ENCODE measurements around the gene UBXN10.
A peak's percentile ranks its signal among the peaks of the same experiment; 100 is the strongest.

The UBXN10 gene

DNA sequence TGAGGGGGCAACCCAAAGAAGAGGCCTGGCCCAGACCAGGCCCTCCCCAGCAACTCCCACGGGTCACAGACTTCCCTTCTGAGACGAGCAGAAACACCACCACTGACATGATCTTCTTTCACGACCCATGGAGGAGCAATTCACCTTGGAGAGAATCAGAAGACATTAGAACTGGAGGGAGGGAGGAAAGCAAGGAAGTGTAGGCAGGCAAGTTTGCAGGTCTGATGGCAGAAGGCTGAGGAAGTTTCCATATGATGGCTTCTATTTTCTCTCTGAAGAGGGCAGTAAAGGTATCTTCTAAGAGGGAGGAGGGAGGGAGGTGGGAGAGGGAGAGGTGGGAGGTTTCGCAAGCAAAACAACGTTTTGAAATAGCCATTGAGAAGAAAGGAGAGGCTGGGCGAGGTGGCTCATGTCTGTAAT lies 1.4 kb upstream of the UBXN10 start:
- H3K36me3 Mint-ChIP-seq (ENCODE audit: low read depth) = peaks cover 3% of the 10 kb centered on the region

DNA sequence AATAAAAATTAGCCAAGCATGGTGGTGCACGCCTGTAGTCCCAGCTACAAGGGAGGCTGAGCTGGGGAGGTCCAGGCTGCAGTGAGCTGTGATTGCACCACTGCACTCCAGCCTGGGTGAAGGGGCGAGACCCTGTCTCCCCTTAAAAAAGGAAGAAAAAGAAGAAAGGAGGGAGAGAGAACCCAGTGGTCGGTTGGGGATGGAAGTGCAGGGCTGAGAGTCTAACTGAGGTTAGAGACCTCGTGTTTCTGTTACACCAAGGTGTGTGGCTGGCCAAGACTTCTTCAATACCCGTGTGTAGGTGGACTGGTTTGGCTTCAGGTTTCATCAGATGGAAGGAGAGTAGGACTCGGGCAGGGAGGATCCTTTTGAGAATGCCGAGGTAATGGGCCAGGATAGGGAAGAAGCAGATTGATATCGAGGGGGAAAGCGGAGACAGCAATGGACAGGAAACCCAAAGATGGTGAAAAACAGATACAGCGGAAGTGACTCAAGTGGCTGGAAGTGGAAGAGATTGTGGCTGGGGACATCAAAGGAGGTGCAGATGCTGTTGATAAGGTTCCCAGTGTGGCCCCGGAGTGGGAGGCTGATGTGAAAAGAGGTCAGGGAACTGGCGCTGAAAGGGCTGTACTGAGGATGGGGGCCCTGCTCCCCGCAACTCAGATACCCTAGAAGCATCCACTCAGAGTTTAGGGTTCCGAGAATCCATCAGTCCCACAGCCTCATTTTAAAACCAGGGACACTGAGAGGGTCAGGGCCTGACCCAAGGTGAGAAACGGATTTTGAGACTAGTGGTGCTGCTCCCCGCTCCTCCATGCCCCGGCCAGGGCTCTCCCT lies 681 bp upstream of the UBXN10 start:
- Mint-ChIP-seq H3K4me1 (ENCODE audit: low read depth) (peaks cover 52% of the 10 kb centered on the region), H3K27me3 (peaks cover 33% of the 10 kb centered on the region)

More for the DNA sequence above, 1.4 kb upstream of the UBXN10 start:
- H3K9me3 Mint-ChIP-seq = peaks cover 8% of the 10 kb centered on the region
- H3K4me1 Mint-ChIP-seq (ENCODE audit: low read depth) = peaks cover 52% of the 10 kb centered on the region
- H3K4me3 Mint-ChIP-seq = peak overlapping the region; percentile 75
- H3K27me3 Mint-ChIP-seq = peaks cover 26% of the 10 kb centered on the region
- peak overlapping the region; percentile 91 for H3K27ac Mint-ChIP-seq

DNA sequence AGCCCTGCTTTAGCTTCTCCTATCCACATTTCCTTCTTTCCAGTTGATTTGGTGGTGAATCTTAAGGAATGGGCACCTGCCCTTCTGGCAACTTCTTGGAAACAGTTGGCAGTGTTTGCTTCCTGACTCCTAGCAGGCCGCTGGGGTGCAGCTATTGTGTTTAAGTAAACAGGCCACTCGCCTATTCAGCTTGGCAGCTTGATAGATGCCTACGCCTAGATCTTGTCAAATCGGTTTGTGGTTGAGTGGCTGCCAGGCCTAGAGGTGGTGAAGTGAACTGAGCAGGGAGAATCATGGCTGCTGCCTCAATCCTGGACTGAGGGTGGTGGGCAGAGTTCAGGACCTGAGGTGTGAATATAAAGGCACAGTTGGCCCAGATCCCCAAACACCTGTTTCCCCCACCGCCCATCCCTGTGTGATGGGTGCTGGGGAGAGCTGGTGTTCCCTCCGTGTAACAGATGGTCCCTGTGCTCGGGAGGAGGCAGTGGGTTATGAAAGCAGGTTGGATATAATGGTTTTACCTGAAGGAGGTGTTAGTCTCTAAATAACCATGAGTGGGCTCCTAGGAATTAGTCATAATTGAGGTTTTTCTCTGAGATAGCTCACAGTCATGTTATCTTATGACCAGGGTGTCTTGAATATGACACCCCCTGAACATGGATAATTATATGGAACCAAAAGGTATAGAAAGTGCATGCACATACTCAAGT lies 1.4 kb downstream of the UBXN10 start:
- H3K4me1 Mint-ChIP-seq (ENCODE audit: low read depth) = peaks cover 52% of the 10 kb centered on the region
- H3K27me3 Mint-ChIP-seq = peaks cover 39% of the 10 kb centered on the region
- peak overlapping the region; percentile 75 for H3K4me3 Mint-ChIP-seq
- peaks cover 3% of the 10 kb centered on the region for H3K36me3 Mint-ChIP-seq (ENCODE audit: low read depth)
- peak overlapping the region; percentile 78 for H3K27ac Mint-ChIP-seq
- no peaks in the 10 kb centered on the region for H3K9me3 Mint-ChIP-seq

More for the DNA sequence above, 681 bp upstream of the UBXN10 start:
- Mint-ChIP-seq H3K9me3 (peaks cover under 1% of the 10 kb centered on the region), H3K36me3 (ENCODE audit: low read depth) (peaks cover 3% of the 10 kb centered on the region), H3K27ac (peak overlapping the region; percentile 91), H3K4me3 (peak overlapping the region; percentile 75)

DNA sequence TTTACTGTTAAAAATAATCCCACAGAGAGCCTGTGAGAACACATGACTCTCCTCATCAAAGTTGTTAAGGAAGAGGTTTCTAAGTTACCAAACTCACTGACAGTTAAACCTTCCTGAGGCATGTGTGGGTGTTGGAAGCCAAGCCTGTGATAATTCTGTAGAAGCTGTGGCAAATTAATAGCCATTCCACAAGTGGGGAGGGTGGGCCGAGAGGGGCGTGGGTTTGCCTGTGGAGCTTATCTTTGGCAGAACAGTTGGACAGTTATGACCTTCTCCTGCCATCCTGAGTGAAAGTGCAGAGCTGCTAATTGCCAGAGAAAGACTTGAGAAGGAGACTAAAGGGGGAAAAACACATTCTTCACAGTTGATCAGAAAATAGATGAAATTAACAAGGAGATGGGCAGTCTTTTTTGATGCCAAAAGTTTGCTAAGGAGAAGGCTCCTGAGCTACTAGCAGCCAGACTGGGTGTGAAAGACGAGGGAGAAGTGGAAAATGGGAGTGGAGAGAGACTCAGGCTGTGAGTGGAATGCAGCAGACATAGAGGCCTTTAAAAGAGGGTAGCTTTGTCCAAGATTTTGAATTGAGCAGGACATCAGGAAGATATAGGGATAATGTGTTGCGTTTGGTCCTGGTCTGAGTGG lies 2.0 kb downstream of the UBXN10 start:
- peaks cover 42% of the 10 kb centered on the region for H3K27me3 Mint-ChIP-seq
- peaks cover 52% of the 10 kb centered on the region for H3K4me1 Mint-ChIP-seq (ENCODE audit: low read depth)
- H3K9me3 Mint-ChIP-seq = no peaks in the 10 kb centered on the region
- H3K27ac Mint-ChIP-seq = peak overlapping the region; percentile 78
- H3K4me3 Mint-ChIP-seq = peak overlapping the region; percentile 11
- H3K36me3 Mint-ChIP-seq (ENCODE audit: low read depth) = peaks cover 3% of the 10 kb centered on the region

DNA sequence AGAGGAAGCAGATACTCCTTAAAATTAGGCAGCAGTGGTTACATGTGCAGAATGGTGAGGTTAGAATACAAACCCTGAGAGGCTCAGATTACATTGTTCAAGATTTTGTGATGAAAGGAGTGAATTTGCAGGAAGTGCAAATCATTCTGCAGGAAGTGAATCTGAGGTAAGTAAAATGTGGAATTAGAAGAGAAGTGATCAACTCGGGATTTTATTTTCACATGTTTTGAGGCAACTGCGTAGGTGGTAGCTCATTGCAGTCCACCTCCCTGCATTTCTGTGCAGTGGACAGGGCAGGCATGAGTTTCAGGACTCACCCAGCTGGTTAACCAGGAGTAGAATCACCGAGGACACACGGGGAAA lies 2.5 kb downstream of the UBXN10 start:
- no peak overlapping the region for H3K27ac Mint-ChIP-seq
- H3K9me3 Mint-ChIP-seq = no peaks in the 10 kb centered on the region
- peaks cover 38% of the 10 kb centered on the region for H3K27me3 Mint-ChIP-seq
- peaks cover 3% of the 10 kb centered on the region for H3K36me3 Mint-ChIP-seq (ENCODE audit: low read depth)
- peaks cover 50% of the 10 kb centered on the region for H3K4me1 Mint-ChIP-seq (ENCODE audit: low read depth)
- no peak overlapping the region for H3K4me3 Mint-ChIP-seq

DNA sequence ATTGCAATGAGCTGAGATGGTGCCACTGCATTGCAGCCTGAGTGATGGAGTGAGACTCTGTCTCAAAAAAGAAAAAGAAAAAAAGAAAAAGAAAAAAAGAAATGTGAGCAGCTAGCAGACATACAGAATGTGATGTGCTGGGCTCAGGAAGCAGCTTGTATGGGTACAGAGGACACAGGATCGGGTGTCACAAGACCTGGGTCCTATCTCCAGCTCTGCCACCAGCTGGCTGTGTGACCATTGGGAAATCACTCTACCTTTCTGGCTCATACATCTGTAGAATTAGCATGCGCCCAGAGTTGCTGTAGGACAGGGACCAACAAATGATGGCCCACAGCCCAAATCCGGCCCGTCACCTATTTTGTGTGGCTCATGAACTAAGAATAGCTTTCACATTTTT lies 3.8 kb downstream of the UBXN10 start:
- H3K4me3 Mint-ChIP-seq = no peak overlapping the region
- peaks cover 38% of the 10 kb centered on the region for H3K4me1 Mint-ChIP-seq (ENCODE audit: low read depth)
- H3K27ac Mint-ChIP-seq = no peak overlapping the region
- no peaks in the 10 kb centered on the region for H3K36me3 Mint-ChIP-seq (ENCODE audit: low read depth)
- peaks cover 47% of the 10 kb centered on the region for H3K27me3 Mint-ChIP-seq
- H3K9me3 Mint-ChIP-seq = no peaks in the 10 kb centered on the region

DNA sequence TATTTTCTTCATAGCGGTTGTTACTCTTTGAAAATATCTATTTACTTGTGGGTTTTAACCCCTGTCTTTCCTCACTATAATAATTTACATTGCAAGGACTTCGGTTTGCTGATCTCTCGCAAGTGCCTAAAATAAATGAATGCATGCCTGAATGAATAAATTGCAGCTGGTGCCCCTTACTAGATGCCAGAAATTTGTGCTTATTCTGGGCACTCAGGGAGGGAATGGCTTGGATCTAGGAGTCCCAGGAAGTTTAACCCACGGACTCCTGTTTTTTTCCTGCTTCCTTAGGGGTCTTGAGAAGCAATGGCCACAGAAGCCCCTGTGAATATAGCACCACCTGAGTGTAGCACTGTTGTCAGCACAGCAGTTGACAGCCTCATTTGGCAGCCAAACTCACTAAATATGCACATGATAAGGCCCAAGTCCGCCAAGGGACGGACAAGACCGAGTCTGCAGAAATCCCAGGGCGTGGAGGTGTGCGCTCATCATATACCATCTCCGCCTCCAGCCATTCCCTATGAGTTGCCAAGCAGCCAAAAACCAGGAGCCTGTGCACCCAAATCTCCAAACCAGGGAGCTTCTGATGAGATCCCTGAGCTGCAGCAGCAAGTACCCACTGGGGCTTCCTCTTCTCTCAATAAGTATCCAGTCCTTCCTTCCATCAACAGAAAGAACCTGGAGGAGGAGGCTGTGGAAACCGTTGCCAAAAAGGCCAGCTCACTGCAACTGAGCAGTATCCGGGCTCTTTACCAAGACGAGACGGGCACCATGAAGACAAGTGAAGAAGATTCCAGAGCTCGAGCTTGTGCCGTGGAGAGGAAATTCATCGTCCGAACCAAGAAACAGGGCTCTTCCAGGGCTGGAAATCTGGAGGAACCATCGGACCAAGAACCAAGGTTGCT lies 4.6 kb downstream of the UBXN10 start:
- peaks cover 52% of the 10 kb centered on the region for H3K27me3 Mint-ChIP-seq

DNA sequence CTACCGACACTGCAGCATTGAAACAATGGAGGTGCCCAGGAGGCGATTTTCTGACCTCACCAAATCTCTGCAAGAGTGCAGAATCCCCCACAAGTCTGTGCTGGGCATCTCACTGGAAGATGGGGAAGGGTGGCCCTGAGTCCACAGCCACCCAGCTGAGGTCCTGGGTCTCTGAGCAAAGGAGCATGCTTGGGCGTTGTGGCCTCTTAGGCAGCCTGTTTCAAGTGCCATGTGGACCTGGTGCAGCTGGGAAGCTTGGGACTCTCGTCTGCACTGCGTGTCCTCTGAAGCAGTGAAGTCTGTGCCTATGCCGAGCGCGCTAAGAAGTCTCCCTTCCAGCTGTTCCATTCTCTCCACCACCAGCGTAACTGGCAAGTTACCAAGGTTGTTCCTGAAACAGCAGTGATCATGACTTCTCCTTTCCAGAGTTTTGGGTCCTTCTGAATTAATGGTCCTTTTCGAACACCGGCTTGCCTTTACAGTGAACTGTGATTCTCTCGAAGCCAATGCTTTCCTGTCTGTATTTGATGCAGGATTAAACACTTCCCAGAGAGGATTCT lies 5.5 kb downstream of the UBXN10 start:
- Mint-ChIP-seq H3K4me1 (ENCODE audit: low read depth) (peaks cover 35% of the 10 kb centered on the region), H3K27ac (no peak overlapping the region), H3K36me3 (ENCODE audit: low read depth) (no peaks in the 10 kb centered on the region), H3K27me3 (peaks cover 52% of the 10 kb centered on the region), H3K9me3 (no peaks in the 10 kb centered on the region), H3K4me3 (no peak overlapping the region)

More for the DNA sequence above, 4.6 kb downstream of the UBXN10 start:
- Mint-ChIP-seq H3K36me3 (ENCODE audit: low read depth) (no peaks in the 10 kb centered on the region), H3K4me3 (no peak overlapping the region), H3K9me3 (no peaks in the 10 kb centered on the region), H3K27ac (no peak overlapping the region), H3K4me1 (ENCODE audit: low read depth) (peaks cover 38% of the 10 kb centered on the region)

DNA sequence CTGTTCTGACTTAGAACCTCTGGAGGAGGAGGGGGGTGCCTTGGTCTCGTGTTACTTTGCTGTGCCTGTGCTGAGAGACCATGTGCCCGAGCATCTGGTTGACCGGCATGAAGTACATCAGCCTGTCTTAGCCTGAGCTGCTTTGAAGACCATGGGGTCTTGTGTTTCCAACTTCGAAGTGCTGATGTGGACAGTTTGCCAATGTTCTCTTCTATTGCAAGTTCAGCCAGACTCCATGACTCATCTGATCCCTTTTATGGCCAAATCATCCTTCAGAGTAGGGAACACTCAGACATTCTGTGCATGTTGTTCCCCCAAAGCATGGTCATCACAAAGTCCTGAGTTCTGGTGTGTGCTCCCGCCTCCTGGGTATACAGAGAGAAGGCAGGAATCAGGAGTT lies 6.5 kb downstream of the UBXN10 start:
- no peak overlapping the region for H3K27ac Mint-ChIP-seq
- no peak overlapping the region for H3K4me3 Mint-ChIP-seq
- H3K9me3 Mint-ChIP-seq = no peaks in the 10 kb centered on the region
- no peaks in the 10 kb centered on the region for H3K36me3 Mint-ChIP-seq (ENCODE audit: low read depth)
- peaks cover 25% of the 10 kb centered on the region for H3K4me1 Mint-ChIP-seq (ENCODE audit: low read depth)
- peaks cover 59% of the 10 kb centered on the region for H3K27me3 Mint-ChIP-seq

DNA sequence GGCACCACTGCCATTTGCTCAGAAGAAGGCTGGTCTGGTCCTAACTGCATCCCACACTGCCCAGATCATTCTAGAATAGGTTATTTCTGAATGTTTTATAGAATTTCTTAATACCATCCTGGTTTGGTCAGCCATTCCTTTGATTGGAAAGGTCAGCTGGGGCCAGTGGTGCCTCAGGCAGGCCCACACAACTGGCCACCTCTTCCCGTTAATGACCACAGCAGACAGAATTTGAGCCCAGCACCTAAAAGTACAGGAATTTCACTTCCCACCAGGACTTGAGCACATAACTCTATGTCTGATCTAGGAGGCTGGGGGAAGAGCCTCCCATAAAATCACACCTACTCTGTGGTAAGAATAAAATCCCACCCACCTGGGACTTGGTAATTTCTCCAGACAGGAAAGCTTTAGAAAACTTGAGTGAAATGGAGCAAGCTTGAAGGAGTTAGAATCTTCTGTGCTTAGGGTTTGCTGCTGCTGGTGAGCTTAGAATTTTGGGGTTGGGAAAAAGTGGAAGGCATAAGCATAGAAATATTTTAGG lies 7.0 kb downstream of the UBXN10 start:
- Mint-ChIP-seq H3K4me3 (no peak overlapping the region), H3K36me3 (ENCODE audit: low read depth) (no peaks in the 10 kb centered on the region), H3K27me3 (peaks cover 65% of the 10 kb centered on the region), H3K4me1 (ENCODE audit: low read depth) (peaks cover 19% of the 10 kb centered on the region), H3K9me3 (no peaks in the 10 kb centered on the region), H3K27ac (no peak overlapping the region)

DNA sequence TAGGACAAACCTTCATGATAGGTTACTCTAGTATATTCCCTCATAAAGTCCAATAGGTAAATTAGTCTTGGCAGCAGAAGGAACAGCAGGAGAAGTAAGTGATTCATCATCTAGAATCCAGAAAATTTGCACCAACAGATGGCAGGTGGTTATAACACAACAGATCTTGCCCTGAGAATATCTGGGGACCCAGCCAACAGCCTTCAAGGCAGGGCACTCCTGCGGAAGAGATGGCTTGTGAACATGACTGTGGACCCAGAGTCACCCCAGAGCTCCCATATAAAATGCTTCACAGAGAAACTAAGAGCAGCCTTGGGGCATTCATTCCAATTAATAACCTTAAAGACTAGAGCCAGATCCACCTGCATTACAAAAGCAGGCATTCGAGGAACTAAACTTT lies 8.3 kb downstream of the UBXN10 start:
- H3K27ac Mint-ChIP-seq = no peak overlapping the region
- peaks cover 56% of the 10 kb centered on the region for H3K27me3 Mint-ChIP-seq
- H3K36me3 Mint-ChIP-seq (ENCODE audit: low read depth) = no peaks in the 10 kb centered on the region
- peaks cover 8% of the 10 kb centered on the region for H3K4me1 Mint-ChIP-seq (ENCODE audit: low read depth)
- H3K9me3 Mint-ChIP-seq = no peaks in the 10 kb centered on the region
- H3K4me3 Mint-ChIP-seq = no peak overlapping the region

DNA sequence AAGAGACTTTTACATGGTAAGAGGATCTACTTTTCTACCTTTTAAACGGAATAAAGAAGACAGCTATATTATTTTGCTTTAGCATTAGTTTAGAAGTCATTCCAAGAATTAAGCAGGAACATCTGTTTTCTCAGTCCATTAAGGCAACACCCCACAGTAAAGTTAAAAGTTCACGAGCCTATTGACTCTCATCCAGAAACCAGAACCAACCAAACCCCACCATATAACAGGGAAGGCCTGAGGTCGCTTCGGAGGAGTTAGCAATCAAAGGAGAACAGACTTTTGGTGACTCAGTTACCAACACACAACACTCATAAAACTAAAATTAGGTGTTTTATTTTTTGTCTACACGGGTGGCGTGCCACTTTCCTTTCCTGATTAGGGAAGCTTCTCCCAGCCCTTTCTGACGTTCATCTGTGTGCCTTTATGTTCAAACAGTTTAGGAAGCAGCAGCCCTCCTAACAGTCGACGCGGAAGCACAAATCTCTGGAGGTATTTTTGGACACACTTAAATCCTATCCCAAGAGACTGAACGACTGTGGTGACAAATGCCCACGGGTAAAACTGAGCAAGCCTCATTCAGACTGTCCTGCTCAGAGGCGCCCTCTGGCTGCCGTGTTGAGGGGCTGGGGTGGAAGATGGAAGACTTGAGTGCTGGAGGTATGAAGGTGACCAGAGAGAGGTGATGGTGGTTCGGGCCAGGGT lies 9.0 kb downstream of the UBXN10 start:
- Mint-ChIP-seq H3K4me1 (ENCODE audit: low read depth) (peaks cover 8% of the 10 kb centered on the region), H3K4me3 (no peak overlapping the region), H3K27ac (no peak overlapping the region), H3K9me3 (no peaks in the 10 kb centered on the region), H3K36me3 (ENCODE audit: low read depth) (no peaks in the 10 kb centered on the region), H3K27me3 (peaks cover 49% of the 10 kb centered on the region)

DNA sequence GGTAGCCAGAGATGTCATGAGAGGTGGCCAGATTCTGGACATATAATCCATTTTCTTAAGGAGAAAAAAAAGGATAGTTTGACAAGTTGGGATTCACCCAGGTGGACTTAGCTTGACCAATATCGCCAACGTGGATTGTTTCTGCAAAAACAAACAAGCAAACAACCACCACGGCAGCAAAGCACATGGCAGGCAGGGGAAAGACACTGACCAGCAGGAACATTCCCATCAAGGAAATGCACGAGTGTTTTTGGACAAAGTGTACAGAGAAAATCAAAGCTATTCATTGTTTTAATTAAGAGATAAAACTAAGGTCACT lies 9.5 kb downstream of the UBXN10 start:
- Mint-ChIP-seq H3K36me3 (ENCODE audit: low read depth) (no peaks in the 10 kb centered on the region), H3K4me1 (ENCODE audit: low read depth) (peaks cover 8% of the 10 kb centered on the region), H3K9me3 (no peaks in the 10 kb centered on the region), H3K27ac (no peak overlapping the region), H3K27me3 (peaks cover 49% of the 10 kb centered on the region), H3K4me3 (no peak overlapping the region)
